Activated CD8-positive, alpha-beta memory T cell treated with anti-CD3 and anti-CD28 coated beads for 24 hours (primary cell): ENCODE data around the gene C19orf81.

Experiments used
- DNase-seq: peaks from one replicate; pipeline ENCODE4 v3.0.0-alpha.2; 2020

Gene C19orf81

DNA sequence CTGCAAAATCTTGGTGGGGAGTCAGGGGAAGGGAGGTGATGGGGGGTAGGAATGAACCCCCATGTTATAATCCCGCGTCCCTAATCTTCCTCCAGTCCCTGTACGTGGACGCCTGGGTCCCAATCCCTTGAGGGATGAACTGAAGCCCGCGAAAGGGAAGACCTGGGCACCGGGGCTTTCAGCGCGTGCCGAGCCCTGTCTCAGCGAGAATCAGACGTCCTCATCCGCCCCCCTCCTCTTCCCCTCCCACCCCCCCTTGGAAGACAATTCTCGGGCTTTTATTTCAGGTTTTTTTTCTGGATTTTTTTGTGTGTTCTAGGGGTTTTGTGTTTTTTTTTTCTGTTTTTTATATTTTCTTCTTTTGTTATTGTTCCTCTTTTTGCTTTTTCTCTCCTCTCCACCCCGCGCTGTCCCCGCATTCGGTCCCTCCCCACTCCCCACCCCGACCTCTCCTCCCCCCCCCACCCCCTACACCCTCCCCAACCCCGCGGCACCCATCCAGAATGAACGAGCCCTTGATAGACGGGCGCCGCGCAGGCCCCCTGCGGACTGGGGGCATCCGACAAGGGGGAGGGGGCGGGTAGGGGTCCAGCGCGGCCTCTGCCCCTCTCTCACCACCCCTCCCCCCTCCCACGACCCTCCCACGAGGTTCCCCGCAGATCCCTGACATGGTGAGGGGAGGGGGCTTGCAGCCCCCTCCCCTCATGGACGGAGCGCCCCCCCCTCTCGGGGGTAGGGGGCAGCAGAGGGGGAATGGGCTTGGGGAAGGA lies 10.3 kb downstream of the C19orf81 start:
- no peak for DNase-seq

DNA sequence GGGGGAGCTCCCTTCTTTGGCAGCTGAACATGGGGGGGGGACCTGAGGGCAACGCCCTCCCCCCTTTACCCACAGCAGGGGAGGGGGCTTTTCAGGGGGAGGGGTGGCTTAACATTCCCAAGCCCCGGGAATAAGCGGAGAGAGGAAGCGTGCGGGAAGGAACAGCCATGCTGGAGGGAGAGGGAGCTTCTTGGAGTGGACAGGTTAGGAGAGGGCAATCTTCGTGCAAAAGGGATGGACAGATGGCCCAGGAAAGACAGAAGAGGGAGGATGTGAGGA lies 10.8 kb downstream of the C19orf81 start:
- DNase-seq = no peak

DNA sequence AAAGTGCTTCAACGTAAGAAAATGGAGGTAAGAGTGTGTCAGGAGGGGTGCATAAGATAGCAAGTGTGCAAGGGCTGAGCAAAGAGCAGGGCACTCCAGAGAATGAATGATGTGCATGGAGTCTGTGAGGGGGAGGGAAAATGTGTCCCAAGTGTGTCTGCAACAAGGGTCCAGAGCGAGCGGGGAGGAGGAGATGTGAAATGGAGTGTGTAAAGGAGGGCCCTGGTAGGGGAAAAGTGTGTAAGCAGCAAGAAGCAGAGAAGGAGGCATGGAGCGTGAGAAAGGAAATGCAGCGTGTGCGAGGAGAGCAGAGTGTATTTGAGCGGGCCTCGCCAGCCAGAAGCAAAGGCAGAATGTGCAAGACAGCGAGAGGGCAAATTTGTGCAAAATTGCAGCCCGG lies 11.8 kb downstream of the C19orf81 start:
- DNase-seq = no peak

DNA sequence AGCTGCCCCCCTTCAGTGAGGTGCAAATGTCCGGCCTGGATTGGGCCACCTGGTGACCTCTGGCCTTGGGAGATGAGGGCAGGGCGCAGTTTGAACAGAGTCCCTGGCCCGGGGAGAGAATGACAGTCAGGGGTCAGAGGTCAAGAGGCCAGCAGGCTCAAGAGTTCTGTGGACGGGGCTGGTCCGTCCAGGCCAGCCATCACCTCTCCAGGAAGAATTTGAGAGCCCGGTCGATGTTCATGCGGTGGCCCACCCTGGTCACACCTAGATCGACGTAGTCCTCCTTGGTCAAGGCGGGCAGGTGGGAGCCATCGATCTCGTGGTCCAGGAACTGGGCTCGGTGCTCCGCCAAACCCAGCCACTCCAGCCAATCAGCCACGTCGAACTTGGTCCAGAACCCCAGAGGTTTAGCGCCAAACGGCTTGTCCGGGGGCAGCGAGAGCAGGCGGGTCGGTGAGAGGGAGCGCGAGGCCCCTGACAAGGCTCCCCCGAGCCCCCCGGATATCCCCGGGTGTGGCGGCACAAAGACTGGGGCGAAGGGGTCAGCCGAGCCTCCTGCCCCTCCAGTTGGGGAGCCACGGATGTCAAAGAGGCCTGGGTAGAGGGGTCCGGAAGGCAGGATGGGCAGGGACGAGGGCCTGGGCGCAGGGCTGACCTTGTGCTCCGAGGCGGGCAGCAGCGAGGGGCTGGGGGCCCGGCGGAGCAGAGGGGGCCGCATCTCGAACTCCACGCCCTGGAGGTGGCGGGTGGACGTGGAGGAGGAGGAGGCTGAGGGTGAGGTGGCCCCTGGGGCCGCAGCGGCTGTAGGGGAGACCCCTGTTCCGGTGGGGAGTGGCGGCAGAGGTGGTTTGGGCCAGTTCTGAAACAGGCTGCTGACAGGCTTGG lies 12.8 kb downstream of the C19orf81 start:
- DNase-seq = no peak

DNA sequence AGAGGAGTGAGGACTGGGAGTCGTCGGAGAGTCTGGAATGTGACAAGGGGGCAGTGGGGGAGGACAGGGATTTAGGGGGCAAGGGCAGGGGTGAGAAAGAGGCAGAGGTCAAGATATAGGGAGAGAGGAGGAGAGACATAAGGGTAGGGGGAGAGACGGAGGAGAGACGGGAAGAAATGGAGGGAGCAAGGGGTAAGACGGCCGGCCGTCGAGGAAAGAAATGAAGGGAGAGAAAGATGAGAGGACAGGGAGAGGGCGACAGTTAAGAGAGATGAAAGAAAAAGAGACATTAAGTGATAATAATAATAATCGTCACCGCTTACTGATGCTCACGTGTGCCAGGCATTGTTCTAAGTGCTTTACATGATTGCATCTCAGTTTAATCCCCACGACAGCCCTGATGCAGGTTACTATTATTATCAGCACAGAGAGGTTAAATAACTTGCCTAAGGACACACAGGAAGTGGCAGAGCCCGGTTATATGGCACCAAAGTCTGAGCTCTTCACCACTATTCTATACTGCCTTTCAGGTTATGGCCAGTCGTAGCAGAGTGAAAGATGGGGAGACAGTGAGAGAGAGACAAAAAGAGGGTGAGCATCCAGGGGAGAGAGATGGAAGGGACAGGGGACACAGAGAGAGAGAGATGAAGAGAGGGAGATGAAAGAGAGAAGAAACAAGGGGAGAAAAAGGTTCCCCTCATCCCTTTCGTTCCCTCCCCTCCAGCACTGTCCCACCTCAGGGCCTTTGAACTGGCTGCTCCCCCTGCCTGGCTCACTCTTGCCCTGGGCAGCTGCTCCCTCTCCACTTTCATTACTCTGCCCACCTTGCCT lies 13.6 kb downstream of the C19orf81 start:
- DNase-seq = no peak

DNA sequence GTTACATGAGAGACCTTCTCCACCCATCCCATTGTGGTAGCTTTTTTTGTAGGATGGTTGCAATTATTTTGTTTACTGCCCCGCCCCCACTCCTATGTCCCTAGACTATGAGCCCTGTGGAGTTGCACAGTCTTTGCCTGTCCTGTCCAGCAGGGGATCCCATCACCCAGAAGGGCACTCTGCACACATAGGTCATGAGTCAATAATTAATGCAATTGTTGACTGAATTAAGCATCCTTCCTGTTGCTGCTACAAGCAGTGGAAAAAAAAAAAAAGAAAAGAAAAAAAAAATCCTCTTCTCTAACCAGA lies 14.2 kb downstream of the C19orf81 start:
- no peak for DNase-seq

DNA sequence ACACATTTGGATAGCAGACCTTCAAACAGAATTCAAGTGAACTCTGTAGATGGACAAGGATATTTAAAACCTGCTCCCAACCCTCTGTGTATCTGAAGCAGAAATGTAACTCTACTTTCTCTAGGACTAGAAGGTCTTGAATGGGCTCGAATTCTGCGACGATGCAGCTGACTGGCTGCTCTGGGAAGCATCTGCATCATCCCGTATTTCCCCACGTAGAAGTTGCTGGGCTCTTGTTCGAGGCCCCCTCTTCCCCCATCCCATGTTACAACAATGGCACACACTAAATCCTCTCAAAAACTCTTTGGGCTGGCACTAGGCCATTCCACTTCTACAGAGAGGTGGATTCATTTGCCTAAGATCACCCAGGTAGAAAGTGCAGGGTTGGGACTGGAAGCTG lies 15.0 kb downstream of the C19orf81 start:
- DNase-seq = no peak

DNA sequence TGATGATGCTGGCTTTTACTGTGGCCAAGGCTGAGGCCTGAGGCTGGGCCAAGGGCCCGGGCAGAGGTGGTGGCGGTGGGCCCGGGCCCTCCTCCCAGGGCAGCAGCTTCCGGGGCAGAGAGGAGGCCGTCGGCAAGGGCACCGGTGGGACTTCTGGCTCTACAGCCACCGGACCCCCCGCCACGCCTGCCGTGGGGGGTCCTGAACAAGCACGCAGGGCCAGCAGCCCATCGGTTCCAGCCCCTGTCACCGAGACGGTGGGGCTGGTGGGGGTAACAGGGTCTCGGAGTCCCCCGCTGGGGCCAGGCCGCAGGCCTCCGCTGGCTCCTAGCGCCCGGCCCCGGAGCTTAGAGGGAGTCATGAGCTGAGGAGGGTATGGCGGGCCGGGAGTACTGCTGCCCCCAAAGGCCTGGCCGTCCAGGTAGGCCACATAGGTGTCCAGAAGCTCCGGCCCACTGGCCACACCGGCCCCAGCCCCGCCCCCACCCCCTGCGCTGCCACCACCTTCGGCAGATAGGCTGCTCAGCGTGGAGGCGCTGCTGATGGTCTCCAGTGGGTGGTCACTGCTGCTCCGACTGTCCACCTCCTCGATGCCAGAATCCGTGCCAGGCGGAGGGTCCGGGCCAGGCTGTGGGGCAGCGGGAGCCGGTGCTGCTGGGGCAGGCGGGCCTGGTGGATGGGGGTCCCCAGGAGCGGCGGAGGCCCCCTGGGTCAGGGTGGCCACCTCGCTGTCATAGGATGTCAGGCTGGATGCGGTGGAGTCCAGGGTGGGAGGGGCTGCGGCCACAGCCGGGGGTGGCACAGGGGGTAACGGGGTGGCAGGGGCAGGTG lies 17.3 kb downstream of the C19orf81 start:
- DNase-seq = no peak

DNA sequence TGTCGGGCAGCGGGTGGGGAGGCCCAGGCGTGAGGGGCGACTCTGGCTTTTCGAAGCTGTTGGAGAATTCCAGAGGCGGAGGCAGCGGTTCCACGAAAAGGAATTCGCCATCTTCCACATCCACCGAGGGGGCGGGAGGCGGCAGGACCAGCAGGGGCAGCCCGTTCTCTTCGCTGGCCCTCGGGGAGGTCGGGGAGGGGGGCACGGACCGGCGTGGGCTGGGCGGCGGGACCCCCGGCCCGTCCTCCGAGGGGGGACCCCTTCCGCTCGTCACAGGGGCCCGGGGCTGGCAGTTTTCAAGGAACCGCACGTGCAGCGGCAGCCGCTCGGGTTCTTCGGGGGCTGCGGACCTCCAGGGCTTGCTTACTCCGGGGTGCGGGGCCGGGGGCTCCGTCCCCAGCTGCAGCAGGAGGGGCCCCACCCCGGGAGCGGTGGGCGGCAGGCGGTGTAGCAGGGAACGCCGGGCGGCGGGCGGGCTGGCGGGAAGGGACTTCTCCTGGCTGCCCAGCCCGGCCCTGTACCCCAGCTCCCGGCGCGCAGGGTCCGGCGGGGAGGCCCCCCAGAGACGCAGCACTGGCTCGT lies 18.0 kb downstream of the C19orf81 start:
- no peak for DNase-seq

DNA sequence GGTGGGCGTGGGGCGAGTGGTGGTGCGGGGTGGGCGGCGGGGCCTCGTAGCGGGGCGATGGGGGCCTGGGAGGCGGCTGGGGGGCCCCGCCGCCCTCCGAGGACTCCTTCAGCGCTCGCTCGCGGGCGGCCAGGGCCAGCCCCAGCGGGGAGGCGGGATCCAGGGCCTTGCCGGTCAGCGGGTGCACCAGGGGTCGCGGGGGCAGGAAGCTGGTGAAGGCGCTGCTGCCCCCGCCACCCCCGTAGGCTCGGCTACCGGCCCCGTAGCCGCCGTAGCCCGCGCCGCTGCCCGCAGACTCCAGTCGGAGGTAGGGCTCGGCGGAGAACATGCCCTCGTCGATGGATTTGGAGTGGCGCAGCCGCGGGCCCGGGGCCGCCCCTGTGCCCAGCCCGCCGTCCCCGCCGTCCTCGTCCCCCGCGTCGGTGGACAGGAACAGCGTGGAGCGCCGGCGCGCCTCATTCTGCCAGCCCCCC lies 18.6 kb downstream of the C19orf81 start:
- no peak for DNase-seq

DNA sequence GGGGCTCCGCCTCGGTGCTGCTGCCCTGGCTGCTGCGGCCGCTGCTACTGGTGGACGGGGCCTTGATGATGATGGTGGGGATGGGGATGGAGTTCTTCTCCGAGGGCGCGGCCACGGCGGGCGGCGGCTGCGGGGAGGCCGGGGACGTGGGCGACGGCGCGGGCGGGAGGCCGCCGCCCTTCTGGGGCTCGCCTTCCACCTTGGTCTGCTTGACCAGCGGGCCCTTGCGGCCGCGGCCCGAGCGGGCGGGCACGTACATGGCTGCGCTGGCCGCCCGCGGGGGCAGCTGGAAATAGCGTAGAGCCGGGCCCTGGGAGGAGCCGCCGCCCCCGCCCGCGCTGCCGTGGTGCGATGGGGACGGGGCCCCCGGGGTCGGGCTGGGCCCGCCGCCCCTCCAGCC lies 19.2 kb downstream of the C19orf81 start:
- DNase-seq = no peak

DNA sequence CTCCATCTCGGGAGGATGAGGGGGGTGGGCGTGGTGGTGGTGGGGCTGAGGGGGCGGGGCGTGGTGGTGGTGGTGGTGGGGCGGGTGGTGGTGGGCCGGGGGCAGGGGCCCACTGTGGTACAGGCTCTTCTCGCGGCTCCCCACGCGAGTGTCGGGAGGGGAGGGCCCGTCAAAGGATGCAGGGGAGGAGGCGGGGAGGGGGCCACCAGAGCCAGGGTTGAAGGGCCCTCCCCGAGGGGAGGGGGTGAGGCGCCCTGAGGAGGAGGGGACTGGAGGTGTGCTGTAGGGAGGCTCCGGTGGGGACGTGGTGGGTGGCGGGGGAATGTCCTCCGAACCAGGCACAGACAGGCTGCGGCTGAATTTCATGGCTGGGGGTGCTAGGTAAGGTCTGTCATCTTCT lies 19.6 kb downstream of the C19orf81 start:
- DNase-seq = no peak

DNA sequence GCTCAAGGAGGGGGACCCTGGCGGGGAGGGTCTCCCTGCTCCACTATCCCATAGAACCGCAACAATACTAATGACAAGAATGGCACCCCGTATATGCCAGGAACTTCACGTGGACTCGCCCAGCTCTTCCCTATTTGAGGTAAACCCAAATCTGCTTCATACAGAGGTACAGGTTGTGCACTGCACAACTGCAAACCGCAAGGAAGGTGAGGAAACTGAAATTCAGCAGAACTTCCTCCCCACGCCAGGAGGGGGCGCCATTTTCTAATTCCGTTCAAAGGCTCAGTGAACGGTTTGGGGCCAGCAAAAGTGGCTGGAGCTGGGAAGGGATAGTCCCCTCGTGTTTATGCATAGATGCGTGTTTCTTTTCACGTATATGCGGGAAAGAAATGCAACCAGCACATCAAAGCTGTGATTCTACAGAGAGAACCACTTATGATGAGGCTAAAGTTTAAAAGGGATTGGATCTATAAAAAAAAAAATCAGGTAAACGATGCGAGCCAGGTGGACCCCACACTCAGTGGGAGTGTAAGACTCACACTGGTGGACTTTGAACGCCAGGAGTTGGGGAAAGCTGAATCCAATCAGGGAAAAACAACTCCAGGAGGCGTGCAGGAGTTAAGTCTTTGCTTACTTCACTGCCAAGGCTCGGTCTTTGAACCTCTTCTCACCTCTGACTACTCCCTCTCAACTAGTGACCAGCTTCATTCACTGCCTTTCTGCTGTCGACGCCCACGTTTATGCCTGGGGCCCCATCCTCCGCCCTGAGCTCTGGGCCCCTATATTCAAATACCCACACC lies 20.3 kb downstream of the C19orf81 start:
- peak; percentile 79 for DNase-seq

DNA sequence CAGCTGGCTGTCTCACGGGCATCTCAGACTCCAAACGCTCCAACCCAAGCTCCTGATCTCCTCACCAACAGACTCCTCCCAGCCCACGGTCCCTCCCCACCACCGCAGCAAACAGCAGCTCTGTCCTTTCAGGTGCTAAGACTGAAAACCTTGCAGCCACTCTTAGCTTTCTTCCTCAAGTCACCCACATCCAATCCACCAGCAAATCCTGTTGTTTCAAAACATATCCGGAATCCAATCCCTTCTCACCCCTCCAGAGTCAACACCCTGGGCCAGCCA lies 20.8 kb downstream of the C19orf81 start:
- no peak for DNase-seq

DNA sequence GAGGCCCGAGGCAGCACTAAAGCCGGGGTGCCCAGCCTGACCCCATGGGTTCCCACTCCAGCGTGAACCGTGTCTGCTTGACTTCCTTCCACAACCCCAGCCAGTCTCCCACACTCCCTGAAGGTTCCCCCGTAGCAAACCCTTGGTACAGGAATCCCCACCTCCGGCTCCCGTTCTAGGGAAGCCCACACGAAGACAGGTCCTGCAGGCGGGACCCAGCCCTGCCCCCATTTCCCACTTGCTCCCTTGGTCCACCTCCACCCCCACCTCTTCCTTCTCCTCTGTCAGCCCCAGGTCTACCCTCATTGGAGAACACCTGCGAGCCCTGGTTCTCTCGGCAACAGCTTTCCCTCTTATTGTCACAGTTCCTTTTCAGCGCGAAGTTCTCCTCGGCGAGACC lies 23.9 kb downstream of the C19orf81 start:
- no peak for DNase-seq

DNA sequence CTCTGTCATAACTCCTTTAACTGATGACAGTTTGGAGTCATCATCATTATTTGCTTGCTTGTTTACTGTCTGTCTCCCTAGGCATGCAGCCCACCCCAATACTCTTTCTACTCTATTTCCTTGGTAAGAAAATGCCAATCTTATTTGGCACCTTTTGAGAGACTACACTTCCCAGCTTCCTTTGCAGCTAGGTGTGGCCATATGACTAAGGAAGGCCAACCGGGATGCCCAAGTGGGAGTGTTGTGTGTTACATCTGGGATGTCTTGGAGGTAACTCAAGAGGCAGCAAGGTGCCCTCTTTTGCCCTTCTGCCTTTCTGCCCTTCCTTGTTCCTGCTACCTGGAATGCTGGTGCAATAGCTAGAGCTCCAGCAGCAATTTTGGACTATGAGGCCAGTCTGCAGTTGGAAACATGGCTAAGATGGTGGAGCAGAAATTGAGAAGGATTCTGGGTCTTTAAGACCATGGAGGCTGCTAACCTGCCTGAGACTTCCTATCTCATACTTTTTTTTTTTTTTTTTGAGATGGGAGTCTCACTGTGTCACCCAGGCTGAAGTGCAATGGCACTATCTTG lies 27.5 kb downstream of the C19orf81 start:
- DNase-seq = no peak

DNA sequence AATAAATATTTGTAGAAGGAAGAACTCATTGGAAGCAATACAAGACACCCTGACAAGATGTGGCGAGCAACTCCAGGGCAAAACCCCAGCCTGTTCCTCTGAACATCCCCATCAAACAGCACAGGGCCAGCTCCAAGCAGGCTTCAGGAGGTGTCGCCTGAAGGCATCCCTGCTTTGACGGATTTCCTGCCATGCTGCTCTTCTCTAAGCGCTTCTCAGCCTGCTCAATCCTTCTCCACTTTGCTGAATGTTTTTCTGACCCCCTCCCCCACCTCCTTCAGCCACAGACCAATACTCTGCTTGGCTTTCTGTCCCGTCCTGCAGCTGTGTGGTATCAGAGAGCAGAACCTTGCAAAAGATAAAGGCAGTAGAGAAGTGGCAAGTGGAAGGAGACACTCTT lies 28.4 kb downstream of the C19orf81 start:
- no peak for DNase-seq

DNA sequence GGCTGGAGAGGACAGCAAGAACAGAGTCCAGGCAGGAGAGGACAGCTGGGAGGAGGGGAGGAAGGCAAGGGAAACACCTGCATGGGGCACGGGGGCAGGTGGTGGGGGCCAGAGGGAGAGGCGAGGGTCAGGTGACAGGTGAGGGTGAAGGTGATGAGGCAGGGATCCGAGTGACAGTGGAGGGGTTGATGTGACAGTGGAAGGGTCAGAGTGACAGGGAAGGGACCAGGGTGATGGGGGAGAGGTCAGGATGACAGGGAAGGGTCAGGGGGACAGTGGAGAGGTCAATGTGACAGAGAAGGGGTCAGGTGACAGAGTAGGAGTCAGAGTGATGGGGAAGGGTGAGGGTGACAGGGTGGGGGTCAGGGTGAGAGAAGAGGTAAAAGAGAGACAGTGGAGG lies 29.1 kb downstream of the C19orf81 start:
- DNase-seq = no peak

DNA sequence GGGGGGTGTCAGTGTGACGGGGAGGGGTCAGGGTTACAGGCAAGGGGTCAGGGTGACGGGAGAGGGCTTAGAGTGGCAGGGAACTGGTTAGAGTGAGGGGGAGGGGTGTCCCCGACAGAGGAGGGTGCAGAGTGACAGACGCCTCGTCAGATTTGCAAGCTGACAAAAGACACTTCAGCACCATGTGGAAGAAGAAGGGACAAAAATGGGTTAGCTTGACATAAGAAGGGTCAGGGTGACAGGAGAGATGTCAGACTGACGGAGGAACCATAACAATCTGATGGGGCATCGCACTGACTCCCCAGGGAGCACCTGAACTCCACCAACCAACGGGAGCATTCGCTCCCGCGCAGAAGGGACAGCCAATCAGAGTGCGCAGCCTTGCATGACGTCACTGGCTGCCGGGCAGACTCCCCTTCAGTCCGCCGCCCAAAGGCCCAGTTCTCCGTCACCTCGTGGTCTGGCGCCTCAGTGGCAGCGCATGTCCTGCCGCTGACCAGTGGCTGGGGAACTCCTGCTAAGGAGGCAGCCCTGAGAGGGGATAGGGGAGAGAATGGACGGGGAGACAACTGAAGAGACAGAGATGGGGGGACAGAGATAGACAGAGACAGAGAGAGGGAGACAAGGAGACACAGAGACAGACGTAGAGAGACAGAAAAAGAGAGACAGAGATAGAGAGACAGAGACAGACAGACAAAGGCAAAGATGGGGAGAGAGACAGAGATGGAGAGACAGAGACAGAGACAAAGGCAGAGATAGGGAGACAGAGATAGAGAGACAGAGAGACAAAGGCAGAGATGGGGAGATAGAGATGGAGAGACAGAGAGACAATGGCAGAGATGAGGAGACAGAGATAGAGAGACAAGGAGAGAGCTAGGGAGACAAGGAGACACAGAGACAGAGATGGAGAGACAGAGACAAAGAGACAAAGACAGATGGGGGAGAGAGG lies 30.2 kb downstream of the C19orf81 start:
- peak; percentile 93 for DNase-seq
